ENCODE results near the gene RGR.

RGR gene

GRCh38 chr10:84214612-84215235 lies 30.1 kb upstream of the RGR start:
- ChIA-PET POLR2A (no interaction called here), CTCF (interaction anchor here (0.9 kb wide), 1 partner anchor 326 kb away, joined by 3 read pairs; no protein-coding TSS in a partner anchor)
- no peak overlapping the region for H3K4me3 ChIP-seq (ENCODE audit: low read depth, low read length)
- peak; percentile 18 for TF ChIP-seq CTCF (IDR thresholded peaks at IDR 0.05; ENCODE audit: insufficient read depth, low read length, missing control alignments)
- DNase-seq (ENCODE audit: low read depth, low spot score) = no peak

DNA sequence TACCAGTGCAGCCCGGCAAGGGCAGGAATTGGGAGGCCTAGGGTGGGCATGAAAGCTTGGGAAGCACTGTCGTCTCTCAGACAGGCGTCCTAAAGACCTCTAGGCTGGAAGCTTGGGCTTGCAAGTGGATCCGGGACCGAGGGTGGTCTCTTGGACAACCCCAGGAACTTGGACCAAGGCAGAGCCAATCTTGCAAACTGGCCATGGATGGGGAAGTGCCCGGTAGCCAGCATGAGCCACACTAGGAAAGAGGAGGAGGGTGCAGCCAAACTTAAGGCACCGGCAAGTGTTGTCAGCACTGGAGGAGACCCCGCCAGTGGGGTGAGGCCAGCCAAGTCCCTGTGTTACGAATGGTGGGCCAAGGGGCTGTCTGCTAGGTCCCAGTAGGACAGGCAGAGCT lies 28.0 kb upstream of the RGR start:
- no peak for DNase-seq (ENCODE audit: low read depth, low spot score)
- ChIA-PET CTCF (no interaction called here), POLR2A (no interaction called here)
- no peak for TF ChIP-seq CTCF (IDR thresholded peaks at IDR 0.05; ENCODE audit: insufficient read depth, low read length, missing control alignments)
- H3K4me3 ChIP-seq (ENCODE audit: low read depth, low read length) = no peak overlapping the region

DNA sequence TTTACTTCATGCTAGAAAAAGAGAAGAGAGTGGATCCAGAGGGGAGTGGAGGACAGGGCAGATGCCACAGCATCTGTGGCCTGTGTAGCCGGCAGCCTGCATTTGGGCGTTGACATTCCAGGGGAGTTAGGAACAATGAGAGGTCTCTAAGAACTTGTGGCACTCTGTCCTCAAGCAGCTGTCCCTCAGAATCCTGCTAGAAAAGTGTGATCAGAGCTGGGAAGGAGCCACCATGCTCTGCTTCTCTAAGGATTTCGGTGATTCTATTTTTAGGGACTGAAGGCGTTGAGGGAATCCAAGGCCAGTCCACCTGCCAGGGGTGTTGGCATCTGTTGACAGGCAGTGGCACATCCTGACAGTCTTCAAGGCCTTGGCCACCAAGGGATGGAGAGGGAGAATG lies 27.1 kb upstream of the RGR start:
- POLR2A ChIA-PET = no interaction called here
- DNase-seq (ENCODE audit: low read depth, low spot score) = no peak
- no peak for TF ChIP-seq CTCF (IDR thresholded peaks at IDR 0.05; ENCODE audit: insufficient read depth, low read length, missing control alignments)
- CTCF ChIA-PET = no interaction called here
- no peak overlapping the region for H3K4me3 ChIP-seq (ENCODE audit: low read depth, low read length)

- TF ChIP-seq CTCF (IDR thresholded peaks at IDR 0.05; ENCODE audit: insufficient read depth, low read length, missing control alignments) = no peak
- H3K4me3 ChIP-seq (ENCODE audit: low read depth, low read length) = no peak overlapping the region
- ChIA-PET CTCF (no interaction called here), POLR2A (no interaction called here)
- no peak for DNase-seq (ENCODE audit: low read depth, low spot score)
These were observed 22.9 kb upstream of the RGR start for GRCh38 chr10:84221916-84222315.

GRCh38 chr10:84224411-84225028 lies 20.3 kb upstream of the RGR start:
- CTCF ChIA-PET = interaction anchor here (1.0 kb wide), 1 partner anchor 76 kb away, joined by 3 read pairs; no protein-coding TSS in a partner anchor
- DNase-seq (ENCODE audit: low read depth, low spot score) = no peak
- TF ChIP-seq CTCF (IDR thresholded peaks at IDR 0.05; ENCODE audit: insufficient read depth, low read length, missing control alignments) = no peak
- POLR2A ChIA-PET = no interaction called here
- no peak overlapping the region for H3K4me3 ChIP-seq (ENCODE audit: low read depth, low read length)

- no peak within 1 kb of the TSS for H3K4me3 ChIP-seq (ENCODE audit: low read depth, low read length)
- DNase-seq (ENCODE audit: low read depth, low spot score) = no peak
- ChIA-PET CTCF (interaction anchor here (1.0 kb wide), 1 partner anchor 77 kb away, joined by 3 read pairs; no protein-coding TSS in a partner anchor), POLR2A (no interaction called here)
- no peak for TF ChIP-seq CTCF (IDR thresholded peaks at IDR 0.05; ENCODE audit: insufficient read depth, low read length, missing control alignments)
These were observed 19.3 kb upstream of the RGR start, which contains the start of gene LRIT2 for GRCh38 chr10:84225427-84226173. TSS of gene LRIT2 (minus strand) at chr10:84225544. CDS start at chr10:84225520, 24 bp downstream.

Measured in AG04449 (cell line).